Fibroblast of the aortic adventitia (primary cell): Measurements from ENCODE around the gene UPB1. TPM values are rescaled to one million over a fixed set of nuclear protein-coding genes. Genes with fewer than 3 reads are reported as not detected.

ENCODE experiments used
- DNase-seq: peaks from one replicate; pipeline ENCODE4 v3.0.0-alpha.2; 2010; ENCODE audit warnings: low read depth
- H3K4me3 ChIP-seq: 2 replicates; pipeline ENCODE4 v1.5.1; 2011; ENCODE audit warnings: low read depth, mild to moderate bottlenecking, control low read depth, low read length, moderate library complexity
- total RNA-seq: library from RNA; depleted of rRNA; stranded (reverse); fragments of >200 nt; gene quantifications from 2 replicates; pipeline ENCODE4 v1.2.3, GENCODE V29; 2012; ENCODE audit warnings: low replicate concordance
- TF ChIP-seq, protein P1 (sequence below): IDR thresholded peaks from 2 replicates; pipeline ENCODE4 v1.5.1; 2011; ENCODE audit warnings: mild to moderate bottlenecking, low read length, control low read depth, inconsistent platforms; ENCODE audit not compliant: insufficient read depth

The UPB1 gene
- total RNA-seq, result 0.90 TPM in 1 of 2 replicates, not detected in the other

GRCh38 chr22:24494528-24495364, at the start of gene UPB1:
TSS of gene UPB1 (plus strand) at chr22:24495332. CDS start at chr22:24495404, 72 bp downstream.
- H3K4me3 ChIP-seq, result no peak within 1 kb of the TSS
- TF ChIP-seq, protein P1, sequence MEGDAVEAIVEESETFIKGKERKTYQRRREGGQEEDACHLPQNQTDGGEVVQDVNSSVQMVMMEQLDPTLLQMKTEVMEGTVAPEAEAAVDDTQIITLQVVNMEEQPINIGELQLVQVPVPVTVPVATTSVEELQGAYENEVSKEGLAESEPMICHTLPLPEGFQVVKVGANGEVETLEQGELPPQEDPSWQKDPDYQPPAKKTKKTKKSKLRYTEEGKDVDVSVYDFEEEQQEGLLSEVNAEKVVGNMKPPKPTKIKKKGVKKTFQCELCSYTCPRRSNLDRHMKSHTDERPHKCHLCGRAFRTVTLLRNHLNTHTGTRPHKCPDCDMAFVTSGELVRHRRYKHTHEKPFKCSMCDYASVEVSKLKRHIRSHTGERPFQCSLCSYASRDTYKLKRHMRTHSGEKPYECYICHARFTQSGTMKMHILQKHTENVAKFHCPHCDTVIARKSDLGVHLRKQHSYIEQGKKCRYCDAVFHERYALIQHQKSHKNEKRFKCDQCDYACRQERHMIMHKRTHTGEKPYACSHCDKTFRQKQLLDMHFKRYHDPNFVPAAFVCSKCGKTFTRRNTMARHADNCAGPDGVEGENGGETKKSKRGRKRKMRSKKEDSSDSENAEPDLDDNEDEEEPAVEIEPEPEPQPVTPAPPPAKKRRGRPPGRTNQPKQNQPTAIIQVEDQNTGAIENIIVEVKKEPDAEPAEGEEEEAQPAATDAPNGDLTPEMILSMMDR, result no peak
- no peak for DNase-seq

DNA sequence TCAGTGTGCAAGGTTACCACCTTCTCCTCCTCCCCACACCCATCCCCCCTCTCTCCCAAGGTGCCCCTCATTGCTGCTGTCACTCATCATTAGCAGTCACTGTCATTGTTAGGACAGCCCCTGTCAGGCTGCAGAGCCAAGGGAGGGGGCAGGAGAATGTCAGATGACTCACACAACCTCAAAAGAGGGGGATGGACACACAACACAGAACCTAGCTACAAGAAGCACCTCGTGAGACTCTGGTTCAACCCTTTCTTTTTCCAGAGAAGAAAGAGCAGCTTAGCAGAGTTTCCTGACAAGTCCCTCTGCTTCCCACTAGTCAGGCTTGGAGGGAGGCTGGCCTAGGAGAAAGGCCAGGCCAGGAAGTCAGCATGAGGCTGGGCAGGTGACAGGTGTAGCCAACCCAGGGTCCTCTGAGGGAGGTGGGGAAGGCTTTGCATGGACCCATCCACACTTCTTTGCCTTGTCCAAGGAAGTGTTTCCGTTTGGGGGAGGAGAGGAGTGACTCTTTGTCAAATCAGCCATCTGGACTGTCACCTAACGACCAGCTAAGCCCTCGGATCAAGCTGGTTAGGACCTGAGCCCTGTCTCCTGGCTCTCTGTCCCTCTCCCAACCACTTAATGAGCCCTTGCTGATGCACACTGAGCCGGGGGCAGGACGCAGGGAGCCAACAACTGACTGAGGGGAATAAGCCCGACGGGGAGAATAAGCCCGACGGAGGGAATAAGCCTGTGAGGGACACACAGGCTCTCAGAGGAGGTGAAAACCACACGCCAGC, 49.5 kb upstream of the UPB1 start:
- TF ChIP-seq, protein P1, result no peak
- no peak overlapping the region for H3K4me3 ChIP-seq
- no peak for DNase-seq

DNA sequence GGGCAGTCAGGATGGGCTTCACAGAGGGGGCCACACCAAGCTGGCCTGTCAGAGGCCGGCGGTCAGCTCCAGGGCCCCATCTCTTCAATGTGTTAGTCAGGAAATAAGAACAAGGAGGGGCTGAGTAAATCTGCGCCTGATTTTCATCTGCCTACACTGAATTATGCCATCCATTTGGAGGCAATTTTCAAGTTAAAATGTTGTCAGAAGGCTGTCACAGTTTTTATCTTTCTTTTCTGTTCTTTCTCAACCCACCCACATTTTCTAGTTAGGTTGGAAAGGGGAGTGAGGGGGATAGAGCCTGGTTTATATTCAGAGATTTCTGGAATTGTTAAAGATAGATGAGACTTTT, 48.9 kb upstream of the UPB1 start:
- no peak overlapping the region for H3K4me3 ChIP-seq
- no peak for DNase-seq
- TF ChIP-seq, protein P1, result no peak

DNA sequence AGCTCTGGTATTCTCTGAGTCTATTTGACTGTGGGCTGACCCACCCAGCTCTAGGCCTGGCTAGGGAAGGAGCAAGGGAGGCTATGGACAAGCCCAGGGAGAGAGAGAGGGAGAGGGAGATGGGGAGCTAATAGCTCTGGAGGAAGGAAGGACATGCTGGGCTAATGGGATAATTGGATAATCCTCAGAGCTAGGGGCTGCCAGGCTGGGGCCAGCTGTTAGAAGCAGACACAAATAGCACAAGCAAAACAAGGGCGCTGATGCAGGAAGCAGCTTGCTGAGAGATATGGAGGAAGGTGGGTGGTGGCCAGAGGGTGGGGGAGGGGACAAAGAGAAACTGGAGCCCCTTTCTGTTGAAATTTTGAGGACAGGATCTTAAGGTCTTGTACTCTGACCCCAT, 44.5 kb upstream of the UPB1 start:
- DNase-seq, result no peak
- H3K4me3 ChIP-seq, result no peak overlapping the region
- TF ChIP-seq, protein P1, result no peak

GRCh38 chr22:24451162-24451561, 44.0 kb upstream of the UPB1 start:
- H3K4me3 ChIP-seq, result no peak overlapping the region
- TF ChIP-seq, protein P1, result no peak
- DNase-seq, result no peak

- no peak overlapping the region for H3K4me3 ChIP-seq
- DNase-seq, result no peak
- TF ChIP-seq, protein P1, result no peak
Measured at GRCh38 chr22:24453853-24454252, 41.3 kb upstream of the UPB1 start.
